Activated CD8-positive, alpha-beta T cell treated with anti-CD3 and anti-CD28 coated beads for 36 hours (primary cell): ENCODE data around the gene DPP4. TPM values are rescaled to one million over a fixed set of nuclear protein-coding genes. Genes with fewer than 3 reads are reported as not detected.
"Not testable (repeated sequence)": the region's sequence is repeated elsewhere in the genome, so short reads cannot be mapped to it uniquely, and the experiment has no call there.

Experiments used
- ATAC-seq: fragments of 200-7000 bp; cut with Tn5 transposase; one replicate; pipeline ENCODE4 v1.10.0; 2021; ENCODE audit warnings: mild to moderate bottlenecking, moderate library complexity
- CTCF ChIA-PET: fragments of 350-600 bp; sonication (Branson Sonifier 250); formaldehyde crosslinking; loops from one replicate; lab custom pipeline; 2021; ENCODE audit warnings: antibody characterized with exemption; lab: Charles Lee
- POLR2A ChIA-PET: fragments of 350-600 bp; sonication (Branson Sonifier 250); formaldehyde crosslinking; loops from one replicate; lab custom pipeline; 2021; ENCODE audit warnings: antibody characterized with exemption; lab: Charles Lee
- DNase-seq: peaks from one replicate; pipeline ENCODE4 v3.0.0-alpha.2; 2020
- H3K27ac Mint-ChIP-seq: one replicate; pipeline ENCODE4 v1.8.0; 2021; ENCODE audit warnings: mild to moderate bottlenecking, mixed read lengths
- H3K27me3 Mint-ChIP-seq: one replicate; pipeline ENCODE4 v1.8.0; 2021; ENCODE audit warnings: mixed read lengths
- H3K36me3 Mint-ChIP-seq: one replicate; pipeline ENCODE4 v1.8.0; 2021; ENCODE audit warnings: low read depth, mixed read lengths
- H3K4me1 Mint-ChIP-seq: one replicate; pipeline ENCODE4 v1.8.0; 2021; ENCODE audit warnings: low read depth, mixed read lengths
- H3K4me3 Mint-ChIP-seq: one replicate; pipeline ENCODE4 v1.8.0; 2021; ENCODE audit warnings: mild to moderate bottlenecking, moderate library complexity, mixed read lengths
- H3K9me3 Mint-ChIP-seq: one replicate; pipeline ENCODE4 v1.8.0; 2021; ENCODE audit warnings: mixed read lengths
- CTCF ChIP-seq: fragments of 200-600 bp; IDR thresholded peaks from one replicate; pipeline ENCODE4 v1.8.0; 2022; ENCODE audit warnings: antibody characterized with exemption, mild to moderate bottlenecking
- intact Hi-C: fragments of 100-400 bp; cut with micrococcal nuclease; formaldehyde crosslinking; loops from one replicate; pipeline ENCODE4 v1.10.0; 2022
- total RNA-seq, 2 experiments: library from RNA; stranded (reverse); gene quantifications; one replicate each; pipeline ENCODE4 v1.2.3, GENCODE V29; 2021

The DPP4 gene
- total RNA-seq, 2 experiments from 2014 or later = 25.9 to 26.4 TPM

GRCh38 chr2:162050513-162050961 is 23.5 kb downstream of the DPP4 start:
- TF ChIP-seq CTCF = no peak
- ChIA-PET POLR2A (interaction anchor here (0.9 to 1.8 kb wide), 2 partner anchors 21 to 65 kb away, joined by 3 read pairs; no protein-coding TSS in a partner anchor), CTCF (no interaction called here)
- no peak for DNase-seq
- Mint-ChIP-seq H3K4me3 (no peak overlapping the region), H3K27ac (no peak overlapping the region), H3K27me3 (no peaks in the 10 kb centered on the region), H3K9me3 (no peaks in the 10 kb centered on the region), H3K4me1 (peaks cover 19% of the 10 kb centered on the region), H3K36me3 (peaks cover 8% of the 10 kb centered on the region)
- ATAC-seq = no peak
- intact Hi-C loops = no loop called here

GRCh38 chr2:162049089-162049488 is 24.9 kb downstream of the DPP4 start:
- H3K9me3 Mint-ChIP-seq, ATAC-seq, H3K4me3 Mint-ChIP-seq, H3K36me3 Mint-ChIP-seq, intact Hi-C loops, H3K27ac Mint-ChIP-seq, H3K27me3 Mint-ChIP-seq, DNase-seq: not testable (repeated sequence)
- CTCF ChIA-PET = interaction anchor here (1.9 kb wide), 1 partner anchor 12 kb away, joined by 5 read pairs; no protein-coding TSS in a partner anchor
- peaks cover 10% of the 10 kb centered on the region for H3K4me1 Mint-ChIP-seq
- POLR2A ChIA-PET = interaction anchor here (1.8 kb wide), 1 partner anchor 22 kb away, joined by 3 read pairs; no protein-coding TSS in a partner anchor

- Mint-ChIP-seq H3K27me3 (no peaks in the 10 kb centered on the region), H3K27ac (no peak overlapping the region), H3K4me3 (no peak overlapping the region), H3K9me3 (no peaks in the 10 kb centered on the region), H3K36me3 (peaks cover 24% of the 10 kb centered on the region), H3K4me1 (peaks cover 5% of the 10 kb centered on the region)
- ChIA-PET CTCF (interaction anchor here (1.7 kb wide), 1 partner anchor 22 kb away, joined by 4 read pairs; no protein-coding TSS in a partner anchor), POLR2A (interaction anchor here (0.5 kb wide), 1 partner anchor 251 kb away, joined by 3 read pairs; no protein-coding TSS in a partner anchor)
- ATAC-seq = no peak
- intact Hi-C loops = no loop called here
- no peak for DNase-seq
- no peak for TF ChIP-seq CTCF
These were observed 29.4 kb downstream of the DPP4 start for GRCh38 chr2:162044586-162044985.

- H3K27ac Mint-ChIP-seq = no peak overlapping the region
- no peak for TF ChIP-seq CTCF
- no peak overlapping the region for H3K4me3 Mint-ChIP-seq
- DNase-seq = no peak
- H3K4me1 Mint-ChIP-seq = peaks cover under 1% of the 10 kb centered on the region
- H3K27me3 Mint-ChIP-seq = no peaks in the 10 kb centered on the region
- H3K36me3 Mint-ChIP-seq = peaks cover 19% of the 10 kb centered on the region
- ChIA-PET POLR2A (no interaction called here), CTCF (interaction anchor here (1.3 kb wide), 1 partner anchor 9 kb away, joined by 3 read pairs; no protein-coding TSS in a partner anchor)
- no peak for ATAC-seq
- intact Hi-C loops = no loop called here
- no peaks in the 10 kb centered on the region for H3K9me3 Mint-ChIP-seq
These were observed 30.9 kb downstream of the DPP4 start for GRCh38 chr2:162043132-162043531.

GRCh38 chr2:162041485-162041884 is 32.5 kb downstream of the DPP4 start:
- intact Hi-C loops = no loop called here
- TF ChIP-seq CTCF = no peak
- ATAC-seq = no peak
- CTCF ChIA-PET = interaction anchor here (0.9 kb wide), 1 partner anchor 46 kb away, joined by 3 read pairs; no protein-coding TSS in a partner anchor
- POLR2A ChIA-PET = no interaction called here
- no peaks in the 10 kb centered on the region for H3K9me3 Mint-ChIP-seq
- peaks cover 27% of the 10 kb centered on the region for H3K36me3 Mint-ChIP-seq
- no peak for DNase-seq
- H3K27me3 Mint-ChIP-seq = no peaks in the 10 kb centered on the region
- H3K4me1 Mint-ChIP-seq = no peaks in the 10 kb centered on the region
- H3K4me3 Mint-ChIP-seq = no peak overlapping the region
- no peak overlapping the region for H3K27ac Mint-ChIP-seq
